HepG2 (cell line): Measurements from ENCODE around the gene PARD3. TPM values are rescaled to one million over a fixed set of nuclear protein-coding genes. Genes with fewer than 3 reads are reported as not detected.

Experiments used
- ATAC-seq: fragments of 200-7000 bp; cut with Tn5 transposase; 3 replicates; pipeline ENCODE4 v1.9.1; 2020; ENCODE audit warnings: mild to moderate bottlenecking, moderate library complexity
- BruUV-seq: library from RNA; stranded (reverse); fragments of 400-500 nt; replicated peaks from 2 replicates; lab custom pipeline; 2021; lab: Mats Ljungman, UMichigan
- CTCF ChIA-PET: fragments of 300-600 bp; formaldehyde crosslinking; extraction: SDS; loops from one replicate; lab custom pipeline; 2021; ENCODE audit warnings: low total read pairs, inconsistent platforms, low intra/inter-chr PET ratio; lab: Yijun Ruan, JAX
- POLR2A ChIA-PET: fragments of 350-600 bp; sonication (Branson Sonifier 250); formaldehyde crosslinking; loops from one replicate; lab custom pipeline; 2020; ENCODE audit warnings: antibody characterized with exemption, inconsistent platforms; lab: Yijun Ruan, JAX
- DNase-seq: peaks from one replicate; pipeline ENCODE4 v3.0.0-alpha.2; 2015; ENCODE audit warnings: low spot score
- FAIRE-seq: peaks from 3 replicates; lab custom pipeline; 2011; peaks lifted over from hg19 to GRCh38; lab: Jason Lieb, UNC
- H2AFZ ChIP-seq: one replicate; pipeline ENCODE4 v1.6.1; 2011; ENCODE audit warnings: low read length, inconsistent platforms
- H3K27ac ChIP-seq: fragments of 300-600 bp; 3 replicates; pipeline ENCODE4 v1.8.0; 2011; ENCODE audit warnings: mixed run types, mild to moderate bottlenecking, mixed read lengths, low read length, inconsistent platforms; ENCODE audit not compliant: insufficient read depth; ENCODE audit errors: extremely low read length
- H3K27me3 ChIP-seq, 2 experiments: fragments of 200-600 bp in 1 of 2; 2 replicates in 1 of 2; 3 replicates in 1 of 2; pipeline versions ENCODE4 v1.6.0 to v1.8.0; 2011; ENCODE audit warnings: low read length in 2 of 2, mild to moderate bottlenecking in 2 of 2, moderate library complexity in 2 of 2, inconsistent platforms in 1 of 2; ENCODE audit not compliant: insufficient read depth in 2 of 2, control insufficient read depth in 1 of 2
- H3K36me3 ChIP-seq, 2 experiments: fragments of 200-600 bp in 1 of 2; replicated peaks in 1 of 2; 2 replicates in 1 of 2; 3 replicates in 1 of 2; pipeline versions ENCODE4 v1.5.1 to v1.8.0; 2011; ENCODE audit warnings: low read length in 2 of 2, inconsistent platforms in 1 of 2; ENCODE audit not compliant: insufficient read depth in 2 of 2, control insufficient read depth in 1 of 2
- H3K4me1 ChIP-seq: 2 replicates; pipeline ENCODE4 v1.5.1; 2012; ENCODE audit warnings: low read length, inconsistent platforms; ENCODE audit not compliant: insufficient read depth
- H3K4me2 ChIP-seq: 2 replicates; pipeline ENCODE4 v1.6.0; 2011; ENCODE audit warnings: low read depth, low read length, inconsistent platforms
- H3K4me3 ChIP-seq, 3 experiments: fragments of 200-600 bp in 1 of 3; sonication (generic), shearing (Covaris generic) in 1 of 3; replicated peaks in 1 of 3; 2 replicates each; pipeline ENCODE4 v1.5.1; 2011 to 2016; ENCODE audit warnings: low read length in 3 of 3, inconsistent platforms in 2 of 3, low read depth in 2 of 3, mild to moderate bottlenecking in 2 of 3, control low read depth in 1 of 3, mixed read lengths in 1 of 3; ENCODE audit not compliant: insufficient read depth in 1 of 3
- H3K79me2 ChIP-seq: one replicate; pipeline ENCODE4 v1.6.1; 2011; ENCODE audit warnings: low read length, inconsistent platforms; ENCODE audit not compliant: insufficient read depth
- H3K9ac ChIP-seq: 2 replicates; pipeline ENCODE4 v1.6.0; 2011; ENCODE audit warnings: mild to moderate bottlenecking, low read depth, low read length, inconsistent platforms; ENCODE audit not compliant: insufficient read depth
- H3K9me3 ChIP-seq: 2 replicates; pipeline ENCODE4 v1.5.1; 2012; ENCODE audit warnings: mild to moderate bottlenecking, low read length
- H4K20me1 ChIP-seq: 2 replicates; pipeline ENCODE4 v1.6.0; 2011; ENCODE audit warnings: inconsistent platforms, mild to moderate bottlenecking, low read length, moderate library complexity; ENCODE audit not compliant: insufficient read depth
- ARHGAP35 ChIP-seq: sonication (generic); formaldehyde crosslinking; IDR thresholded peaks from 2 replicates; pipeline ENCODE4 v1.9.0; 2022; ENCODE audit warnings: mild to moderate bottlenecking, inconsistent platforms, moderate library complexity, missing genetic modification reagents, borderline replicate concordance
- ATF1 ChIP-seq: IDR thresholded peaks from 2 replicates; pipeline ENCODE4 v1.6.1; 2016; ENCODE audit warnings: mild to moderate bottlenecking, control low read depth
- DPF2 ChIP-seq: sonication (generic); formaldehyde crosslinking; IDR thresholded peaks from 2 replicates; pipeline ENCODE4 v1.4.0; 2020; ENCODE audit warnings: mild to moderate bottlenecking, low read depth, missing genetic modification reagents, borderline replicate concordance
- E2F1 ChIP-seq: sonication (generic); formaldehyde crosslinking; IDR thresholded peaks from 2 replicates; pipeline ENCODE4 v1.5.0; 2020; ENCODE audit warnings: missing genetic modification reagents
- HOMEZ ChIP-seq: IDR thresholded peaks from 2 replicates; pipeline ENCODE4 v1.6.1; 2016; ENCODE audit warnings: low read depth
- LBX2 ChIP-seq: sonication (generic); formaldehyde crosslinking; IDR thresholded peaks from 2 replicates; pipeline ENCODE4 v1.5.0; 2020; ENCODE audit warnings: missing genetic modification reagents, mild to moderate bottlenecking, borderline replicate concordance
- MAFF ChIP-seq: IDR thresholded peaks from 2 replicates; pipeline ENCODE4 v1.6.1; 2011; ENCODE audit warnings: low read depth, low read length, improper control_type of control experiment
- NFYB ChIP-seq: sonication (generic); formaldehyde crosslinking; IDR thresholded peaks from 2 replicates; pipeline ENCODE4 v1.4.0; 2020; ENCODE audit warnings: missing genetic modification reagents
- NR2C2 ChIP-seq: sonication (generic); formaldehyde crosslinking; IDR thresholded peaks from 2 replicates; pipeline ENCODE4 v1.4.0; 2020; ENCODE audit warnings: missing genetic modification reagents, mild to moderate bottlenecking, moderate library complexity, borderline replicate concordance
- SIN3A ChIP-seq: IDR thresholded peaks from 2 replicates; pipeline ENCODE4 v1.6.1; 2011; ENCODE audit warnings: low read depth, mild to moderate bottlenecking, control low read depth, low read length, borderline replicate concordance
- SMAD9 ChIP-seq: sonication (generic); formaldehyde crosslinking; IDR thresholded peaks from 2 replicates; pipeline ENCODE4 v1.5.1; 2020; ENCODE audit warnings: mild to moderate bottlenecking, missing genetic modification reagents
- ZBTB1 ChIP-seq: sonication (generic); formaldehyde crosslinking; IDR thresholded peaks from 2 replicates; pipeline ENCODE4 v1.4.0; 2020; ENCODE audit warnings: missing genetic modification reagents, borderline replicate concordance
- ZMYM3 ChIP-seq: sonication (generic); formaldehyde crosslinking; IDR thresholded peaks from 2 replicates; pipeline ENCODE4 v1.5.1; 2020; ENCODE audit warnings: mild to moderate bottlenecking, missing genetic modification reagents
- ZNF235 ChIP-seq: sonication (generic); formaldehyde crosslinking; IDR thresholded peaks from 2 replicates; pipeline ENCODE4 v1.8.1; 2023; ENCODE audit warnings: mild to moderate bottlenecking, missing genetic modification reagents, borderline replicate concordance
- ZNF510 ChIP-seq: sonication (generic); formaldehyde crosslinking; IDR thresholded peaks from 2 replicates; pipeline ENCODE4 v1.4.0; 2020; ENCODE audit warnings: low read depth, mild to moderate bottlenecking, missing genetic modification reagents
- ZNF546 ChIP-seq: sonication (generic); formaldehyde crosslinking; conservative IDR thresholded peaks from 2 replicates; pipeline ENCODE4 v1.8.1; 2023; ENCODE audit warnings: mild to moderate bottlenecking, missing genetic modification reagents
- WGBS: methylation state at CpG from one replicate; pipeline ENCODE4 v1.1.6; 2017; ENCODE audit warnings: low lambda C conversion rate; 5-methylcytosine and 5-hydroxymethylcytosine counted together
- in situ Hi-C: cut with HindIII; loops from 2 replicates; pipeline ENCODE4 v1.10.0; 2017; ENCODE audit warnings: low pct_unique_long_range_greater_than_20kb; ENCODE audit not compliant: extremely low pct_ligation_motif_present
- intact Hi-C: fragments of 100-400 bp; cut with micrococcal nuclease; formaldehyde crosslinking; loops from one replicate; pipeline ENCODE4 v1.10.0; 2022; ENCODE audit not compliant: unreplicated experiment
- polyA plus RNA-seq, 8 experiments: library from polyadenylated mRNA; depleted of rRNA in 3 of 8; stranded (reverse) in 7 of 8; unstranded in 1 of 8; fragments of >200 nt; fragmentation: Illumina TruSeq in 4 of 8; extraction: Trizol in 4 of 8; gene quantifications; 2 replicates each; pipeline versions ENCODE4 v1.2.1 to v1.2.3, GENCODE V29; 2011 to 2016; ENCODE audit warnings: low read depth in 4 of 8, missing spikeins in 1 of 8, mixed read lengths in 1 of 8; ENCODE audit not compliant: insufficient read depth in 1 of 8
- total RNA-seq, 5 experiments: library from RNA; depleted of rRNA; stranded (reverse); fragments of >200 nt; fragmentation: Illumina TruSeq; extraction: Trizol; gene quantifications; 2 replicates each; pipeline ENCODE4 v1.2.3, GENCODE V29; 2016; ENCODE audit warnings: low read depth in 1 of 5
- TF ChIP-seq, protein P1 (sequence below): sonication (generic); formaldehyde crosslinking; IDR thresholded peaks from 2 replicates; pipeline ENCODE4 v1.5.1; 2020; ENCODE audit warnings: missing genetic modification reagents, mild to moderate bottlenecking, borderline replicate concordance
- TF ChIP-seq, protein P2 (sequence below): IDR thresholded peaks from 2 replicates; pipeline ENCODE4 v1.6.1; 2018; ENCODE audit warnings: missing genetic modification reagents
- TF ChIP-seq, protein P3 (sequence below): sonication (generic); formaldehyde crosslinking; conservative IDR thresholded peaks from 2 replicates; pipeline ENCODE4 v1.4.0; 2020; ENCODE audit warnings: missing genetic modification reagents

PARD3 gene
- total and polyA plus RNA-seq, 2 of the 13 experiments (the other 11 are each of a cell fraction or from before 2014, with no cell fraction given) = 40.9 to 60.0 TPM

DNA sequence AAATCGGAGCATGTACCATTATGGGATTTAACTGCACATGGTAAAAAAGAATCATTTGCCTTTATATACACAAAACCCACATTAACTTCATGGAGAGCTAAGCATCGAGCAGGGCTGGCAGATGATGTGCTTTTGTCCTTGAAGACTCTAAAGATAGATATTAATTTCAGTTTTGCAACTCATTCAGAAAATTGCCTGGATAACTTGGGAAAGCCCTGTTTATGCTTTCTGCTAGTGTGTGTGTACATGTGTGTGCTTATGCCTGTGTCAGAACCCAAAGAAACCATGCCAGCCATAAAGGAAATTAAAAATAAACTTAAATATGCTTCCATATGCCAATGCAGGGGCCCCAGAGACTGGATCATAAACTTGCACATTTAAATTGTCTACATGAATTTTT is 640.0 kb downstream of the PARD3 start:
- WGBS = 95% methylated on average over 2 of the region's 2 CpGs
- Histone ChIP-seq H4K20me1 (no peaks in the 10 kb centered on the region), H3K79me2 (no peaks in the 10 kb centered on the region), H3K9ac (no peak overlapping the region), H2AFZ (no peak overlapping the region), H3K27ac (no peak overlapping the region), H3K4me3 (no peak overlapping the region), H3K36me3 (no peaks in the 10 kb centered on the region), H3K9me3 (no peaks in the 10 kb centered on the region), H3K4me1 (peaks cover 34% of the 10 kb centered on the region), H3K27me3 (no peaks in the 10 kb centered on the region), H3K4me2 (no peak overlapping the region)
- intact Hi-C loops = no loop called here
- BruUV-seq = no TSS peak
- ATAC-seq (no peak), FAIRE-seq (no peak), DNase-seq (no peak)
- POLR2A ChIA-PET = no interaction called here
- CTCF ChIA-PET = no interaction called here
- in situ Hi-C loops = no loop called here
- TF ChIP-seq E2F1 (CRISPR knock-in tag) (no peak), SIN3A (no peak), LBX2 (CRISPR knock-in tag) (no peak), NR2C2 (no peak), ZNF510 (no peak), ATF1 (CRISPR knock-in tag) (no peak), DPF2 (CRISPR knock-in tag) (no peak), MAFF (no peak), ZBTB1 (CRISPR knock-in tag) (no peak), ZNF235 (CRISPR knock-in tag) (no peak), SMAD9 (CRISPR knock-in tag) (no peak), NFYB (CRISPR knock-in tag) (no peak), ARHGAP35 (CRISPR knock-in tag) (no peak), ZMYM3 (CRISPR knock-in tag) (no peak), ZNF546 (CRISPR knock-in tag) (no peak), HOMEZ (CRISPR knock-in tag) (no peak)
- TF ChIP-seq, protein P1, sequence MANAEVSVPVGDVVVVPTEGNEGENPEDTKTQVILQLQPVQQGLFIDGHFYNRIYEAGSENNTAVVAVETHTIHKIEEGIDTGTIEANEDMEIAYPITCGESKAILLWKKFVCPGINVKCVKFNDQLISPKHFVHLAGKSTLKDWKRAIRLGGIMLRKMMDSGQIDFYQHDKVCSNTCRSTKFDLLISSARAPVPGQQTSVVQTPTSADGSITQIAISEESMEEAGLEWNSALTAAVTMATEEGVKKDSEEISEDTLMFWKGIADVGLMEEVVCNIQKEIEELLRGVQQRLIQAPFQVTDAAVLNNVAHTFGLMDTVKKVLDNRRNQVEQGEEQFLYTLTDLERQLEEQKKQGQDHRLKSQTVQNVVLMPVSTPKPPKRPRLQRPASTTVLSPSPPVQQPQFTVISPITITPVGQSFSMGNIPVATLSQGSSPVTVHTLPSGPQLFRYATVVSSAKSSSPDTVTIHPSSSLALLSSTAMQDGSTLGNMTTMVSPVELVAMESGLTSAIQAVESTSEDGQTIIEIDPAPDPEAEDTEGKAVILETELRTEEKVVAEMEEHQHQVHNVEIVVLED (CRISPR knock-in tag) = no peak
- TF ChIP-seq, protein P2, sequence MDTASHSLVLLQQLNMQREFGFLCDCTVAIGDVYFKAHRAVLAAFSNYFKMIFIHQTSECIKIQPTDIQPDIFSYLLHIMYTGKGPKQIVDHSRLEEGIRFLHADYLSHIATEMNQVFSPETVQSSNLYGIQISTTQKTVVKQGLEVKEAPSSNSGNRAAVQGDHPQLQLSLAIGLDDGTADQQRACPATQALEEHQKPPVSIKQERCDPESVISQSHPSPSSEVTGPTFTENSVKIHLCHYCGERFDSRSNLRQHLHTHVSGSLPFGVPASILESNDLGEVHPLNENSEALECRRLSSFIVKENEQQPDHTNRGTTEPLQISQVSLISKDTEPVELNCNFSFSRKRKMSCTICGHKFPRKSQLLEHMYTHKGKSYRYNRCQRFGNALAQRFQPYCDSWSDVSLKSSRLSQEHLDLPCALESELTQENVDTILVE = no peak
- TF ChIP-seq, protein P3, sequence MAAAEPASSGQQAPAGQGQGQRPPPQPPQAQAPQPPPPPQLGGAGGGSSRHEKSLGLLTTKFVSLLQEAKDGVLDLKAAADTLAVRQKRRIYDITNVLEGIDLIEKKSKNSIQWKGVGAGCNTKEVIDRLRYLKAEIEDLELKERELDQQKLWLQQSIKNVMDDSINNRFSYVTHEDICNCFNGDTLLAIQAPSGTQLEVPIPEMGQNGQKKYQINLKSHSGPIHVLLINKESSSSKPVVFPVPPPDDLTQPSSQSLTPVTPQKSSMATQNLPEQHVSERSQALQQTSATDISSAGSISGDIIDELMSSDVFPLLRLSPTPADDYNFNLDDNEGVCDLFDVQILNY (CRISPR knock-in tag) = no peak
